Stimulated activated CD4-positive, alpha-beta T cell treated with anti-CD3 and anti-CD28 coated beads, Interleukin-4, amount 100 ng/mL, for 48 hours (primary cell): ENCODE results near the gene AGPAT3.
A peak's percentile ranks its signal among the peaks of the same experiment; 100 is the strongest.

Experiments used
- DNase-seq, 2 donors: peaks; one replicate each; pipeline ENCODE4 v3.0.0-alpha.2; 2020; ENCODE audit warnings: low read depth in 2 of 2

AGPAT3 gene

DNA sequence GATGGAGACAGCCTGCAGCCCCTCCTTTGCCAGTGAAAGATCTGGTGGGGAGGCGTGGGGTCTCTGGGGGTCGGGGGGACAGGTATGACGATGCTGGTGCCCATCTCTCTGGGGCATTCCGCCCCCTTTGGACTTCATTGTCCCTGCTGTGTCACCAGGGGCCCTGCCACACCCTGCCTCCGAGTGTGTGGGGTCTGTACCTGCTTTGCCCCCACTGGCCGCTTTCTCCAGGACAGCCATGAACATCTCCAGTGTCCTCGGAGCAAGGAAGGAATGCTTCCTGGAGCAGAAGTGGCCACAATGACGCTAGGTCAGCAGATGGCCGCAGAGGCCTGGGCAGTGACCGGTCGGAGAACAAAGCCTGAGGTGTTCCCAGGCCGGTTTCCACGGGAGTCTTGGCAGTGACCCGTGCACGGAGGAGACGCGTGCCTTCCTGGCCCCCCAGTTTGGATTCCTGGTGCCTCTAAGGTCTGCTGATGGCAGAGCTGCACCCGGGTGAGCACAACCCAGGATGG, 128.5 kb downstream of the AGPAT3 start:
- DNase-seq = no peak

DNA sequence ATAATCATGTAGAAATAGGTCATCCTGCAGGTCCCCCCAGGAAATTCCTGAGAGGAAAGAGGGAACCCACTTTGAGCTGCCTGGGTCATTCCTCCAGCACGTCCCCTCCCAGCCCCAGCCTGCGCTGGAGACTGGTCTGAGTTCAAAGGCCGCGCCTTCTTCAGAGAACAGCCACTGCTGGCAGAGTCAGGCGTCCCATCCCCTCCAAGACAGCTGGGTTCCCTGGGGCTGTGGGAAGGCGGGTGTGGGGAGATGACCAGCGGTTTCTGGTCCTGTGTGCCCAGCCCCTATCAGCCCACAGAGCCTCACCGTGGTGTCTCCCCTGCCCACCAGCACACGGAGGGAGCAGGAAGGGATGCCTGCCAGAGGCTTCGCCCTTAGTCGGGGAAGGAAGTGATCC, 129.1 kb downstream of the AGPAT3 start:
- no peak for DNase-seq

DNA sequence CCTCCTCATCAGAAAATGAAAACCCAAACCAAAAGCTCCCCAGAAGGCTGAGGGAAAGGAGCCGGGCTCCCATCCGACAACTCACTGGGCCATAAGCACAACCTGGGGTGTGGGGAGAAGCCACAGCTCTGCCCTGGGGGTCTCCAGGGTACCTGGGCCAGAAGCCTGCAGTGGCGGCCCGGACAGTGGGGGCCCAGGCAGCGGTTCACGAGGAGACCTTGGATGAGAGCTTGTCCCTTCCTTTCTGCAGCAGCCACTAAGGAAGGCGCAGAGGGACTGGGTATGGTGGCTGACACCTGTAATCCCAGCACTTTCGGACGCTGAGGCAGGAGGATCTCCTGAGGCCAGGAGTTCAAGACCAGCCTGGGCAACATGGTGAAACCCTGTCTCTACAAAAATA, 129.6 kb downstream of the AGPAT3 start:
- DNase-seq = no peak

DNA sequence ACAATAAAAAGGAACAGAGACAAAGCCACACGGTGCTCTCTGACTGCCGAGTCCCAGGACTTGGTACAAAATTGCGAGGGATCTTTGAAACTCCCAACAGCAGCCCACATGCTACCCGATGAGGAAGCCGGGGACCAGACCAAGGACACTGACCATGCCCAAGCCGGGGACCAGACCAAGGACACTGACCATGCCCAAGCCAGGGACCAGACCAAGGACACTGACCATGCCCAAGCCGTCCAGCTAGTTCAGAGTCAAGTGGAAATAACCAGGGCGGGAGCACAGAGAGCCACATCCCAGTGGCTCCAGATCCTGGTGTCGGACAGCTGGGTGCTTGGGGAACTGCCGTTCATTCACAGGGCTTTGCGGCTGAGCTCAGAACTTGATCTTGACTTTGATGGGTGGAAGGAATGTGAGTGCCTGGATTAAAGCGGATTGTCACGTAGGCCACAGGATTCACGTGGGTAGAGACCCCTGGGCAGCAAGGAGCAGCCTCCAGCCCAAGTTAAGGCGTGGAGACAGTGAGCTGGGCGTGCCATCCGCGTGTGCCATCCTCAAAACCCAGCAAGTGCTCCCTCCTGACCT, 130.6 kb downstream of the AGPAT3 start:
- no peak for DNase-seq

DNA sequence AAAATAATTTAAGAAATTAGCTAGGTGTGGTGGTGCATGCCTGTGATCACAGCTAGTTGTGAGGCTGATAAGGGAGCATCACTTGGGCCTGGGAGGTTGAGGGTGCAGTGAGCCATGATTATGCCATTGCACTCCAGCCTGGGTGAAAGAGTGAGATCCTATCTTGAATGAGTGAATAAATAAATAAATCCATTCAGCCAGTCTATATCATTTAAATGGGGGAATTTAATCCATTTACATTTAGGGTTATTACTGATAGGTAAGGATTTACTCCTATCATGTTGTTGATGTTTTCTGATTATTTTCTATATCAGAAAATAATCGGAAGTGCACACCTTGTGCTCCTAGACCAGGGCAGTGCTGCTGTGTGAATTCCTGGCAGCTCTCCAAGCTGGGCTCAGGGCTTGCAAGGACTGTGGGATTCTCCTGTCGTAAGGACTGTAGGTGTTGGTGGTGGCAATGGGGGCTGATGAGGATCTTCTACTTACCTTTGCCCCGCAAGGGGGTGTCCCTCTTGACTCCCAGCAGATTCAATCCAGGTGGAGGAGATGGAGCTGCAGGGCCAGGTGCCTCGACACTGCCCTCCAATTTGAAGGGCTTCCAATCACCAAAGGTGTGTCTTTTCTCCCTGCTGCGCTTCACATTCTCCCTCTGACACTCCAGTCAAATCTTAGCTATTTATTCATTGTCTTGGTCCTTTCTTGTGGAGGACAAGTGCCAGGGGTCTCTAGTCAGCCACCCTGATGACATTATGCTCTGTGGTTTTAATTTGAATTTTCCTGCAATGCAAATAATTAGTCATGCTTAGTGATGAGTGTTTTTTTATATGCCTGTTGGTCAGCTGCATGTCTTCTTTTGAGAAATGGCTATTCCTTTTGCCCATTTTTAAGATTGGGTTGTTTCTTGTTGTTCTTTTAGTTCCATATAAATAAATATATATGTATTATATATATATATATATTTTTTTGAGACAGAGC, 133.0 kb downstream of the AGPAT3 start:
- no peak for DNase-seq

DNA sequence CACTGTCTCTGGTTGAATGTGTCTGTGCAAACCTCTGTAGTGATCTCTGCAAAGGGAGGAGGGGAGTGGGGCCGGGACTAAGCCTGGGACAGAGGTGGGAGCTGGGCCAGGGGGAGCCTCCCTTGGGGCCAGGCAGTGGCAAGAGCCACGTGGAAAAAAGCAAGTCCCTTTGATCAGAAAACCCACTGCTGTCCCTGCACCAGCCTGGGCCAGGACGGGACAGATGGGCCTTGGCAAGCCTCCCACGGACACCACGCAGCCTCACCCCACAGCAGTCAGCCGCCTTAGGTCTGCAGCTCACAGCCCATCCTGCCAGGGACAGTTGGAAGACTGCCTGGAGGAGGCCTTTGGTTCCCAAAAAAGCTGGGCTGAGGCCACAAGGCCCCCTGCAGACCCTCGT, 135.3 kb downstream of the AGPAT3 start:
- DNase-seq = no peak

DNA sequence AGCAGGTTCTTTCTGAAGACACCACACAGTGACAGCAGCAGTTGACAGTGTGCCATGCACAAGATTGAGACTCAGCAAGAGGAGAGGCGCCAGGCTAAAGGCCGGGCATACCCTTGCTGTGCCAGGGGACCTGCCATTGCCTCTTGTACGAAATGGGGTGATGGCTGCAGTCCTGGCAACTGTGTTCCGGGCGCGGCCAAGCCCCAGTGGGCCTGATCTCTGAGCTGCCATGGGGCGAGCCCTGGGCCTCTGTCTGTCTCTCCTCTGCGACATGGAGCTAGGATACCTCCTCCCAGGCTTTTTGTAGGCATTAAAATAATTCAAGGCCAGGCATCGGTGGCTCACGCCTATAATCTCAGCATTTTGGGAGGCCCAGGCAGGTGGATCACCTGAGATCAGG, 137.5 kb downstream of the AGPAT3 start:
- no peak for DNase-seq

DNA sequence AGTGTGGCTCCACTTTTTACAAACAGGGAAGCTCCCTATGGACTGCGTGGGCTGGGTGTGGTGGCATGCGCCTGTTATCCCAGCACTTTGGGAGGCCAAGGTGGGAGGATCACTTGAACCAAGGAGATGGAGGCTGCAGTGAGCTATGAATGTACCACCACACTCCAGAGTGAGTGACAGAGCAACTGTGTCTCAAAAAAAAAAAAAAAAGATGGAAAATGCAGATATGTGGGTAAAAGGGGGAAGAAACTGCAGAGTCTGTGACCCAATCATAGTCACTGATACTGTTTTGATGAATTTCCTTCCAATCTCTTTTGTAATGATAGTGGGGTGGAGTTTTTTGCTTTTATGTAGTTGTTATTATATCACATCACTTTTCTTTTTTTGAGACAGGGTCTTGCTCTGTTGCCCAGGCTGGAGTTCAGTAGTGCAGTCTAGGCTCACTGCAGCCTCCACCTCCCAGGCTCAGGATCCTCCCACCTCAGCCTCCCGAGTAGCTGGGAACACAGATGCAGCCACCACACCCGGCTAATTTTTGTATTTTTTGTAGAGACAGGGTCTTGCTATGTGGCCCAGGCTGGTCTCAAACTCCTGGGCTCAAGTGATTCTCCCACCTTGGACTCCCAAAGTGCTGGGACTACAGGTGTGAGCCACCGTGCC, 138.4 kb downstream of the AGPAT3 start:
- no peak for DNase-seq

DNA sequence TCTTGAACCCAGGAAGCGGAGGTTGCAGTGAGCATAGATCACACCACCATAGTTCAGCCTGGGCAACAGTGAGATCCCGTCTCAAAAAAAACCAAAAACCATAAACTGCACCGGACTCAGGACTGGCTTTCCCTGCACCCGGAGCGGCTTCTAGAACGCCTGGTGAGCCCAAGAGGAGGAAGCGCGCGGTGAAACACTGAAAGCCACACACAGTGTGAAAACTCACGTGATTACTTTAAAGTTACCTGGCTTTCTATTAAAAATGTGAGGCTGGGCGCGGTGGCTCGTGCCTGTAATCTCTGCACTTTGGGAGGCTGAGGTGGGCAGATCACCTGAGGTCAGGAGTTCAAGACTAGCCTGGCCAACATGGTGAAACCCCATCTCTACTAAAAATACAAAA, 140.0 kb downstream of the AGPAT3 start:
- no peak for DNase-seq

DNA sequence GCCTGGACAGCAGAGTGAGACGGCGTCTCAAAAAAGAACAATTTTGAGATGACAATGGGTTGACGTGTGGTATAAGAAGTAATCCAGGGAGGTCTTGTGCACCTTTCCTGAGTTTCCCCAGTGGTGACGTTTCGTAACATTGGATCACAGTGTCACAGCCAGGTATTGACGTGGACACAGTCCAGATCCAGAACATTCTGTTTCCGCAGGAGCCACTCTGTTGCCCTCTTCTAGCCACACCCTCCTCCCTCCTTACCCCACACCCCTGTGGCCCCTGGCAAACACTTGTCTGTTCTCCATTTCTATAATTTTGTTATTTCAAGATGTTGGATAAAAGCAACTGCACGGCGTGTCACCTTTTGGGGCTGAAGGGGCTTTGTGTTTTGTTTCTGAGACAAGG, 140.6 kb downstream of the AGPAT3 start:
- DNase-seq = no peak

DNA sequence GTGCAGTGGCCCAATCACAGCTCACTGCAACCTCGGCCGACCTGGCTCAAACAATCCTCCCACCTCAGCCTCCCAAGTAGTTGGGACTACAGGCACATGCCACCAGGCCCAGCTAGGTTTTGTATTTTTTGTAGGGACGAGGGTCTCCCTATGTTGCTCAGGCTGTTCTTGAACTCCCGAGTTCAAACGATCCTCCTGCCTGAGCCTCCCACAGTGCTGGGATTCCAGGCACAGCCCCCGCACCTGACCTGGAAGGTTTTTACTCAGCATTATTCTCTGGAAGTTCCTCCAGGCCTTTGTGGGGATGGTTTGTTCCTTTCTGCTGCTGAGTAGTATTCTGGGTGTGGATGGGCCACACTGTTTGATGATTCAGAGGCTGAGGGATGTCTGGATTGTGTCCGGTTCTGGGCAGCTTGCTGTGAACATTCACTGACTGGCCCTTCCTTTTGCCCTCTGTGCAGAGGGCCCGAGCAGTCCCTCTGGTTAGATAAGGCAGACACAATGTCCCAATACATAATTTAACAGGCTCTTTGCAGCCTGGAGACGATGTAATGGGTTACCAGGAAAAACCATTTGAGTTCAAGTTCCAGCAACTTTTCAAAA, 141.1 kb downstream of the AGPAT3 start:
- DNase-seq = no peak

DNA sequence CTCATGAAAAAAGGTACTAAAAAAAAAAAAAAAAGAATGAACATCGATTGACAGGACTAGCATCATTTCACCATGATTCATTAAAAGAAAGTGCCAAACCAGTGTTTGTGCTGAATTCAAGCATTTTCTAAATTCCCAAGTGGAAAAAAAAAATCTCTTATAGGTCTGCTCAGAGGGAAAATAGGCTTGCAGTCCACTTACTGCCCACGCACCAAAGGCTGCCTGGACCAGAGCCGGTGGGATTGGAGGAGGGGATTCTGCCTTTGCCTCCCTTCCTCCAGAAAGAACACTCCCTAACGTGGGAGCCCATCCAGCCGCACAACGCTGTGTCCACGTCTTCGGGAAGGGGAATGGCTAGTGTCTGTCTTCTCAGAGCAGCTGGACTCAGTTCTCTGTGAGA, 141.6 kb downstream of the AGPAT3 start:
- DNase-seq = no peak

DNA sequence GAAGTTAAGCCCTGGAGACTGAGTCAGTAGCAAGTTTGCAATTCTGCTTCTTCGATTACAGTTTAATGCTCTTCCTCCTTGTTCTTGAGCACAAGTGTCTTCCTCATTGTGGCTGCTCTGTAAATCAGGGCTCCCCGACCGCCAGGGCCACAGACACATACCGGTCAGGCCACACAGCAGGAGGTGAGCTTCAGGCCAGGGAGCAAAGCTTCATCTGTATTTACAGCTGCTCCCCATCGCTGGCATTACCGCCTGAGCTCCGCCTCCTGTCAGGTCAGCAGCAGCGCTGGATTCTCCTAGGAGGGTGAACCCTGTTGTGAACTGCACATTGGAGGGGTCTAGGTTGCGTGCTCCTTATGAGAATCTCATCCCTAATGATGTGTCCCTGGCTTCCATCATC, 145.4 kb downstream of the AGPAT3 start:
- DNase-seq = no peak

DNA sequence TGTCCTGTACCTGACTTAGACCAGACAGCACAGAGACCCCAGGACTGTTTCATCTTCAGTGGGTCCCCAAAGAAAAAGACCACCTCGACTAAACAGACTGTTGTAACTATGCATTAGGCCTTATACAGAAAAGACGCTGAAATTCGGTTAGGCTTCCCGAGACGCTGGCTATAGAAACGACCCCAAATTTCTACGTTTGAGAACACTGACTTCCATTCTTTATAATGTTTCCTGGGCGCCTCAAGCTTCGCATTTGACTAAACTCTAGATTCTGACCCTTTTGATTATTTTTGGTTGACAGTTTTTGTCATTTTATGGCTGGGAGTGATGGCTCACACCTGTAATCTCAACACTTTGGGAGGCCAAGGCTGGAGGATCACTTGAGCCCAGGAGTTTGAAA, 146.1 kb downstream of the AGPAT3 start:
- no peak for DNase-seq

DNA sequence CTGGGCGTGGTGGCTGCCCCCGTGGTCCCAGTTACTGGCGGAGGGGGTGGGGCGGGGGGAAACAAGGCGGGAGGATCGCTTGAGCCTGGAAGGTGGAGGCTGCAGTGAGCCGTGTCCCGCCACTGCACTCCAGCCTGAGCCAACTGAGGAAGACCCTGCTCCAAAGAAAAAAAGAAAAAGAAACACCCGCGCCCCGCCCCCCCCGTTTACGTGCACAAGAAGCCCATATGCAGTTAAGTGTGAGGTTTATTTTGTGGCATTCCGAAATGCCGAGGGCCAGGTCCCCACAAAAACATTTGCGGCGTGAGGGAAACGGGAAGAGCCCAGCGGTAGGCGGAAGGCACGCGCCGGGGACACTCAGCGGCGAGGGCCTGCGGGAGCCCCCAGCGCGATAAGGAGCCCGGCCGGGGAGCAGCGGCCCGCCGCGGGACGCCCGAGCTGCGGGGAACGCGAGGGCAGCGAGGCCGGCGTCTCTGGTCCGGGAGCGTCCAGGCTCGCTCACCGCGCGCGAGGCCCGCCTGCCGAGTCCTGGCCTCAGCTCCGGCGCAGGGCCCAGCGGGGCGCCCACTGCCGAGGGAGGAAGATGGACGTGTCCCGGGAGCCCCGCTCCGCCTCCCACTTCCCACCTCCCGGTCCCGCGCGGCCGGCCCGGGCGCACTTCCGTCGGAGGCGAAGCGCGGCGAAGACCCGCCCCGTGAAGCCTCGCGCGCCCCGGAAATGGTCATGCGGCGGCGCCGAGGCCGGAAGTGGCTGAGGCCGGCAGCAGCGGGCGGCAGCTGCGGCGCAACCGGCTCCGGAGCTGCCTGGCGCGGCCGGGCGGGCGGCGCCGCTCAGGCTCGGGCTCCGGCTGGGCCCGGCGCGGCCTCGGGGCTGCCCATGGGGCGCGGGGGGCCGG, 146.8 kb downstream of the AGPAT3 start, which contains the start of gene TRAPPC10:
Gene TRAPPC10, plus strand, starts transcription at position 731 of the 895 bp plus-strand sequence. CDS start 185 bp downstream, outside the sequence.
- DNase-seq = peak; percentile 73 to 82

DNA sequence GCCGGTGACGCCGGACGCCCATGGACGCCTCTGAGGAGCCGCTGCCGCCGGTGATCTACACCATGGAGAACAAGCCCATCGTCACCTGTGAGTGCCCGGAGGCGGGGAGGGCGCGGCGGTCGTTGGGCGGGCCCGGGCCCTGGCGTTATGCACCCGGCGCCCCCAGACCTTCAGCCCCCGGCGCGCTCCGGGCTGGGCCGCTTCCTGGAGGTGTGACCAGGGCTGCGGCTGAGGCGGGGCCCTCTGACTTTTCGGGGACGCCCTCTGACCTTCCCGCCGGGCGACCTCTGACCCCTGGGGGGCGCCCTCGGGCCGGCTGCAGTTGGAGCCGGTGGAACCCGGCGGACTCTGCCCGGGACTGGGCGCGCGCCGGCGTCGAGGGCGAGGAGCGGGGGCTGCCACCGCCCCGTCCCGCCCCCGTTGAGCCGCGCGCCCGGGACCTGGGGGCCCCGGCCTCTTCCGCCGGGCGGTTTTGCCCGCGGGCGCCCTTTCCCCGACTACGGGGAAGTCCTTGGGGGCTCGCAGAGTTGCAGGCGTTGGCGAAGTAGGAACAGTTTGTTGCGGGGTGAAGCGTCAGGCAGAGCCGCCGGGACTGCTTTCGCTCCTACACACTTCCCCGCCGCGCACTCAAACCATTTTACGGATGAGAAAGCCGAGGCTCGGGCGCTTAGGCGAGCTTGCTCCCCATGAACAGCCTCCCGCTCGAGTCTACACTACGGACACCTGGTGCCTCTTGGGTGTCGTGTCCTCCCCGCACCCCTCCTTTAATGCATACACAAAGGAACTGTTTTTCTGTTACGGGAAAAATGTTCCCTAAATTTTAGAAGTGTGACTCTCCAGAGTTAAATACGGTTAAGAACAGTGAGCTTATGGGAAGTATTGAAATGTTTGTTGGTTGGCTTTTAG, 147.7 kb downstream of the AGPAT3 start:
- DNase-seq = peak; percentile 79 to 82

DNA sequence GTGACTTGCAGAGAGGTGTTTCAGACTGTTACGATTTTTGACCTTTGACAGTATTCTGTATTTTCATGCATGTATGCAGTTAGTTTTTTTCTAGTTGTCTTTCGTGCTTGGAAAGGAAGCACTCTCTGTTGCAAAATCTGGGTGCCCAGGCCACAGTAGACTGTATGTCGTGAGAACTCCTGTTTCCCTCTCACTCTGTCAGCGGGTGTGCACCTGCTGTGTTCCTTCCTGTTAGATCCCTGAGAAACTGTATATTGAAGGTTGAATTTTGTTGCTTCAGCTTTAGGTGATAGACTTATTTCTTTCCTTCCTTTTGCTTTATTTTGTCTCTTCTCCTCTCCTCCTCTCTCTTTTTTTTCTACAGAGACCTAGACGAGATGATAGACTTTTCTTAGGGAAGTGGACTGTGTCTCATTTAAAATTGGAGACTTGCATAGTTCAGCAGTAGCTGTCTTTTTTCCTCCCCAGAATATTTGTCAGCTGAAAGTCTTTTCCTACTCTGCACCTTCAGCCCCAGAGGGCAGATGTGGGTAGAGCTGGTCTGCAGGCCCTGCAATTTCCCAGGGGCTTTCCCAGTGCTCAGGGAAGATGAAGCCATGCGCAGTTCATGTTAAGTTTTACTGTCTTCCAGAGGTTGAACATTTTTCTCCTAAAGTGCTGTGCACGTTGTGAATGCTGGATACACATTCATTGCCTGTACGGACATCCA, 148.5 kb downstream of the AGPAT3 start:
- peak in 1 of 2 donors; percentile 32 for DNase-seq

DNA sequence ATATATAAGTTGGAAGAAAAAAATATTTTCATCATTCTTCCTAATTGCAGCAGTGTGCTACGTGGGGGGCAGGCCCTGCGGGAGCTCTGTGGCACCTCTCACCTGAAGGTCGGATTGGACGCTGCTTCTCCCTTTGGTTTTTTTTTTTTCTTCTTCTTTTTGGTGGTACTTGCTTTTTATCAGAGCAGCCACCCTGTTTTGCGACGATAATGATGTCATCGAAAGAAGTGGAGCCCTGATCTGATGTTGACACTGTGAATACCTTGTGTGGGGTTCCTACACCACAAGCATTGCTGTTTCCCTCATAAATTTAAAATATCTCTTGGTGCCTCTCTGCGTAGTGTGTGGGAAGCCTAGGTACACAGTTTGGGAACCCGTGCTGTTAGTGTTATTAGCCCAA, 152.6 kb downstream of the AGPAT3 start:
- DNase-seq = no peak

DNA sequence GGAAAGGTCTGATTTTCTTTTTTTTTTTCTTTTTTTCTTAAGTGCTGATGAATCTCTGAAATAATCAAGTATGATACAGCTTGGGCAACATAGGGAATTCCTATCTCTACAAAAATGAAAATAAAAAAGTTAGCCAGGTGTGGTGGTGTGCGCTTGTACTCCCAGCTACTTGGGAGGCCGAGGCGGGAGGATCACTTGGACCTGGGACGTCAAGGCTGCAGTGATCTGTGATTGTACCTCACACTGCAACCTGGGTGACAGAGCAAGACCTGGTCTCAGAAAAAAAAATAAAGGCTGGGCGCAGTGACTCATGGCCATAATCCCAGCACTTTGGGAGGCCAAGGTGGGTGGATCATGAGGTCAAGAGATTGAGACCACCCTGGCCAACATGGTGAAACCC, 153.1 kb downstream of the AGPAT3 start:
- DNase-seq = no peak
